ENCODE data around the gene FCGR2B. TPM values are rescaled to one million over a fixed set of nuclear protein-coding genes. Genes with fewer than 3 reads are reported as not detected.
"Not testable (repeated sequence)": the region's sequence is repeated elsewhere in the genome, so short reads cannot be mapped to it uniquely, and the experiment has no call there.

Gene FCGR2B
- total RNA-seq, 1 donor from 2014 or later: 0.52 TPM

DNA sequence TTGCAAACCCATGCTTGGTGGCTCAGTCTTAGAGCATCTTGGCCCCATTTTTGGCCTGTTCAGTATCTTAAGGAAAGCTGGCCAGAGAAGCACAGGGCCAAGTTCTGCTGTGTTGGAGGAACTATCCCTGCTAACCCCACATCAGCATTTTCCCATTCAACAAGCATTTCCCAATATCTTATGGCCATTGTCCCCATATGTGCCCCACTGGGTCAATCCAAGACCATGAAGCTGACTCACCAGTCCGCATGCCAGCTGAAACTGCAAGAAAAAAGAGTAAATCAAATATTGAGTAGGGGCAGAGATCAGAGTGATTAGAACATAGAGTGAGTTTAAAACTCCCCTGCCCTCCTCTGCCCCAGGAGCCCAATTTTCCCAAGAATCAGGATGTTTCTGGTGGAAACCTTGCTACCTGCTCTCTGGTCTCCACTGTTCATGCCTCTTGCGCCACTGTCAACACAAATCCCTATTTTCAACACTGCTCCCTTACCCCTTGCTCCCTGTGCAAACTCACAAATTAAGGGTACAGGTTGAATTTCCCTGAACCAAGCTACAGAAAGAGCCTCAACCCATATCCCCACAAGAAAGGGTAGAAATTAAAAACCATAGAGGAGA is 32.7 kb upstream of the FCGR2B start:
- H3K36me3 ChIP-seq (ENCODE audit: control insufficient read depth in 3 of 3, insufficient read depth in 3 of 3, low read length in 3 of 3); H3K4me3 ChIP-seq (ENCODE audit: low read length in 3 of 3); H3K9me3 ChIP-seq (ENCODE audit: control insufficient read depth in 3 of 3, low read length in 3 of 3); H3K9ac ChIP-seq (ENCODE audit: low read depth in 1 of 3, low read length in 3 of 3); H3K4me1 ChIP-seq (ENCODE audit: control insufficient read depth in 3 of 3, insufficient read depth in 3 of 3, low read length in 3 of 3); H3K27me3 ChIP-seq (ENCODE audit: control insufficient read depth in 3 of 3, insufficient read depth in 3 of 3, low read length in 3 of 3); H3K27ac ChIP-seq (ENCODE audit: low read depth, low read length): not testable (repeated sequence)

DNA sequence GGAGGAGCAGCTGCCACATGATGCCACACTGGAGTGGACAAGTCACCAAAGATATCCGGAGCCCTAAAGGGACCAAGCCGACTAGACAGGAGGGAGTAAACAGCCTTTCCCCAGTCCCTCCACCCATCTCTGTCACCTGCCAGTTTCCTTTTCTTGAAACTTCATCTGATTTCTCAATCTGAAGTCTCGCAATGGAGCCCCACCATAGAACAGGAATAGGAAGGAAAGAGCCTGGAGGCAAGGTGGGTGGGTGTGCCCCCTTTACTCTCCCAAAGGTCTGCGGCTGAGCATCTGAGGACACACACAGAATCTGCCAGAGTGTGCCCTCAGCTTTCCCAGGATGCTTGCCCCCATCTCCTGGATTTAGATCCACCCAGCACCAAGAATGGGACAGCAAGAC is 31.9 kb upstream of the FCGR2B start, which contains the start of gene FCGR3B:
FCGR3B (minus strand) TSS at position 101 of the 400 bp plus-strand sequence; CDS start at position 19, 82 bp downstream.
- Histone ChIP-seq H3K36me3 (ENCODE audit: control insufficient read depth in 3 of 3, insufficient read depth in 3 of 3, low read length in 3 of 3) (no peaks in the 10 kb centered on the region), H3K9me3 (ENCODE audit: control insufficient read depth in 3 of 3, low read length in 3 of 3) (no peaks in the 10 kb centered on the region), H3K9ac (ENCODE audit: low read depth in 1 of 3, low read length in 3 of 3) (no peak within 1 kb of the TSS), H3K27ac (ENCODE audit: low read depth, low read length) (no peak within 1 kb of the TSS), H3K4me3 (ENCODE audit: low read length in 3 of 3) (no peak within 1 kb of the TSS), H3K4me1 (ENCODE audit: control insufficient read depth in 3 of 3, insufficient read depth in 3 of 3, low read length in 3 of 3) (no peaks in the 10 kb centered on the region), H3K27me3 (ENCODE audit: control insufficient read depth in 3 of 3, insufficient read depth in 3 of 3, low read length in 3 of 3) (no peaks in the 10 kb centered on the region)

DNA sequence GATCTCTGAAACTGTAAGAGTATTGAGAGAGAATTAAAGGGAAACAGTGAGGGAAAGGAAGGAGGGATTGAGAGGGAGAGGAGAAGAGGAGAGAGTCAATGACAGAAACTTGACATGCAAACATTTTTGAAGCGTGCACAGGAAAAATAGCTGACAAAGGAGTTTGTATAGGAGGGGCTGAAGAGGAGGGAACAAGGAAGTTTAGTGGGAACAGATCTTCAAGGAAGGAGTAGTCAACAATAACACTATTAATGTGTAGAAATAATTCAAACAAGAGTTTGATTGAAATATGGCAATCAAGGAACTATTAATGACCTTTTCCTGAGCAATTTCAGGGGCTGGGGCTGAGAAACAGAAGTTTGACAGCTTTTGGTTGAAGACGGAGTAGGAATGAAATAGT is 27.9 kb upstream of the FCGR2B start:
- not testable (repeated sequence) for H3K36me3 ChIP-seq (ENCODE audit: control insufficient read depth in 3 of 3, insufficient read depth in 3 of 3, low read length in 3 of 3); H3K9ac ChIP-seq (ENCODE audit: low read depth in 1 of 3, low read length in 3 of 3); H3K4me3 ChIP-seq (ENCODE audit: low read length in 3 of 3); H3K27ac ChIP-seq (ENCODE audit: low read depth, low read length); H3K4me1 ChIP-seq (ENCODE audit: control insufficient read depth in 3 of 3, insufficient read depth in 3 of 3, low read length in 3 of 3); H3K9me3 ChIP-seq (ENCODE audit: control insufficient read depth in 3 of 3, low read length in 3 of 3); H3K27me3 ChIP-seq (ENCODE audit: control insufficient read depth in 3 of 3, insufficient read depth in 3 of 3, low read length in 3 of 3)

DNA sequence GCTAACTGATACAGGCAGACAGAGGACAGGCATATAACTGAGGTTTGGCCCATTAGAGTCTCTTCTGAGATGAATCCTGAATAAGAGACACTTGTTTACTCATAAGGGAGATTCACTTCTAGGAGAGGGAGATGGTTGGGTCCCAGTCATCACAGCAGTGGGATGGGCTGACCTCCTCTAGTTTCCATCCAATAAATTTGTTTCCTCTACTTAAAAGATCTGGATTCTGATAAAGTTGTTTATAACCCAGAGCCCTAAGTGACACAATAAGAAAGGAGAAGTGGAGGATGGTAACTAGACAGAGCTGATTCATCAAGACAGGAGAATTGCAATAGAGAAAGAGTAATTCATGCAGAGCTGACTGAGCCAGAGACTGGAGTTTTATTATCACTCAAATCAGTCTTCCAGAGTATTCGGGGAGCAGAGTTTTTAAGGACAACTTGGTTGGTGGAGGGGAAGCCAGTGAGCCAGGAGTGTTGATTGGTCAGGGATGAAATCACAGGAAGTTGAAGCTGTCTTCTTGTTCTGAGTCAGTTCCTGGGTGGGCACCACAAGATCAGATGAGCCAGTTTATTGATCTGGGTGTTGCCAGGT is 26.7 kb upstream of the FCGR2B start:
- not testable (repeated sequence) for H3K4me1 ChIP-seq (ENCODE audit: control insufficient read depth in 3 of 3, insufficient read depth in 3 of 3, low read length in 3 of 3); H3K4me3 ChIP-seq (ENCODE audit: low read length in 3 of 3); H3K36me3 ChIP-seq (ENCODE audit: control insufficient read depth in 3 of 3, insufficient read depth in 3 of 3, low read length in 3 of 3); H3K27me3 ChIP-seq (ENCODE audit: control insufficient read depth in 3 of 3, insufficient read depth in 3 of 3, low read length in 3 of 3); H3K27ac ChIP-seq (ENCODE audit: low read depth, low read length); H3K9ac ChIP-seq (ENCODE audit: low read depth in 1 of 3, low read length in 3 of 3); H3K9me3 ChIP-seq (ENCODE audit: control insufficient read depth in 3 of 3, low read length in 3 of 3)

DNA sequence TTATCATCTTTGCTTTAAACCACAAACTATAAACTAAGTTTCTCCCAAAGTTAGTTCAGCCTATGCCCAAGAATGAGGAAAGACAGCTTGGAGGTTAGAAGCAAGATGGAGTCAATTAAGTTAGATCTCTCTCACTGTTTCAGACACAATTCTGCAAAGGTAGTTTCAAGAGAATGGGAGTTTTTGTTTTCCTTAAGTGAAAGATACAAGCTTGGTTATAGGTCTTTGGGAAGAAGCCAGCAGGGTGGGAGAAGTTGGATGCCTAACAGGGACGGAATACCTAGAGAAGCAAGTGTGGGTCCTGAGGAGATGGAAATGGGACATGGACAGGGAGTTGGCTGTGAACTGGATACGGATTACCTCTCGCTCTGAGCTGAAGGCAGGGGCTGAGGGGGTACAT is 26.0 kb upstream of the FCGR2B start:
- H3K27ac ChIP-seq (ENCODE audit: low read depth, low read length): not testable (repeated sequence)

DNA sequence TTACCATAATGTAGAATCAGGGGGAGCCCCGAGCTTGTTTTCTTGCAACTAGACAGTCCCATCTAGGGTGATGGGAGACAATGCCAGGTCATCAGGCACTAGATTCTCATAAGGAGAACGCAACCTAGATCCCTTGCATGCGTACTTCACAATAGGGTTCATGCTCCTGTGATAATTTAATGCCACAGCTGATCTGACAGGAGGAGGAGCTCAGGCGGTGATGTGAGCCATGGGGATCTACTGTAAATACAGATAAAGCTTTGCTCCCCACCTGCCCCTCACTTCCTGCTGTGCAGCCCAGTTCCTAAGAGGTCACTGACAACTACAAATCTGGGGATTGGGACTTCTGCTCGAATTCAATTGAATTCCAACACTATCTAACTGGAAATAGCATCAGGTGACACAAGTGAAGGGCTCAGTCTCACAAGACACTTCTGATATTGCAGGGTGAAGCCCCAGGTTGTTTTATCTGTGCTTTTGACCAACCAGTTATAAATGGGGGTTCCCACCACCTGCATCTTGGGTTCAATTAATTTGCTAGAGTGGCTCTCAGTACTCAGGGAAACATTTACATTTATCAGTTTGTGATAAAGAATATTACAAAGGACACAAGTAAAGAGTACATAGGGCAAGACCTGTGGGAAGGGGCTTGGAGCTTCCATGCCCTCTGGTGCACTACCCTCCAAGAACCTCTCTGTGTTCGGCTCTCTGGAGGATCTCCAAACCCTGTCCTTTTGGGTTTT is 24.5 kb upstream of the FCGR2B start:
- H3K36me3 ChIP-seq (ENCODE audit: control insufficient read depth in 3 of 3, insufficient read depth in 3 of 3, low read length in 3 of 3); H3K4me3 ChIP-seq (ENCODE audit: low read length in 3 of 3); H3K4me1 ChIP-seq (ENCODE audit: control insufficient read depth in 3 of 3, insufficient read depth in 3 of 3, low read length in 3 of 3); H3K9ac ChIP-seq (ENCODE audit: low read depth in 1 of 3, low read length in 3 of 3); H3K27me3 ChIP-seq (ENCODE audit: control insufficient read depth in 3 of 3, insufficient read depth in 3 of 3, low read length in 3 of 3); H3K27ac ChIP-seq (ENCODE audit: low read depth, low read length); H3K9me3 ChIP-seq (ENCODE audit: control insufficient read depth in 3 of 3, low read length in 3 of 3): not testable (repeated sequence)

More for the DNA sequence above, 26.0 kb upstream of the FCGR2B start:
- not testable (repeated sequence) for H3K27me3 ChIP-seq (ENCODE audit: control insufficient read depth in 3 of 3, insufficient read depth in 3 of 3, low read length in 3 of 3); H3K4me1 ChIP-seq (ENCODE audit: control insufficient read depth in 3 of 3, insufficient read depth in 3 of 3, low read length in 3 of 3); H3K9me3 ChIP-seq (ENCODE audit: control insufficient read depth in 3 of 3, low read length in 3 of 3); H3K4me3 ChIP-seq (ENCODE audit: low read length in 3 of 3); H3K9ac ChIP-seq (ENCODE audit: low read depth in 1 of 3, low read length in 3 of 3); H3K36me3 ChIP-seq (ENCODE audit: control insufficient read depth in 3 of 3, insufficient read depth in 3 of 3, low read length in 3 of 3)

DNA sequence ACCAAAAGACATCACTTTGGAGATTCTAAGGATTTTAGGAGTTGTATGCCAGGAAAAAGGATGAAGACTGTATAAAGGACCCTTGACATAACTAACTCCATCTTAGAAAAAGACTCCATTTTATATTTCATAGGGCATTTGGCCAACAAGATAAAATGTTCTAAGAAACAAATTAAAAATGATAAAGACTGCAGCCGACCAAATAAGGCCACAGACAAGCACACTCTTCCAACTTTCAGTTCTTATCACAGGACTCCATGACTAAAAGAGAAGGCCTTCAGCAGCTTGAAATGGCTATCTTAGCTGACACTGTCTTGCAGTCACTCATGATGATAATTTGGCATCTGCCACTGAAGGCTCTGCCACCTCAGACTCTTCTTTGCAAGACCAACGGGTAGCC is 23.7 kb upstream of the FCGR2B start:
- not testable (repeated sequence) for H3K9ac ChIP-seq (ENCODE audit: low read depth in 1 of 3, low read length in 3 of 3); H3K36me3 ChIP-seq (ENCODE audit: control insufficient read depth in 3 of 3, insufficient read depth in 3 of 3, low read length in 3 of 3); H3K27ac ChIP-seq (ENCODE audit: low read depth, low read length); H3K9me3 ChIP-seq (ENCODE audit: control insufficient read depth in 3 of 3, low read length in 3 of 3); H3K4me1 ChIP-seq (ENCODE audit: control insufficient read depth in 3 of 3, insufficient read depth in 3 of 3, low read length in 3 of 3); H3K4me3 ChIP-seq (ENCODE audit: low read length in 3 of 3); H3K27me3 ChIP-seq (ENCODE audit: control insufficient read depth in 3 of 3, insufficient read depth in 3 of 3, low read length in 3 of 3)

DNA sequence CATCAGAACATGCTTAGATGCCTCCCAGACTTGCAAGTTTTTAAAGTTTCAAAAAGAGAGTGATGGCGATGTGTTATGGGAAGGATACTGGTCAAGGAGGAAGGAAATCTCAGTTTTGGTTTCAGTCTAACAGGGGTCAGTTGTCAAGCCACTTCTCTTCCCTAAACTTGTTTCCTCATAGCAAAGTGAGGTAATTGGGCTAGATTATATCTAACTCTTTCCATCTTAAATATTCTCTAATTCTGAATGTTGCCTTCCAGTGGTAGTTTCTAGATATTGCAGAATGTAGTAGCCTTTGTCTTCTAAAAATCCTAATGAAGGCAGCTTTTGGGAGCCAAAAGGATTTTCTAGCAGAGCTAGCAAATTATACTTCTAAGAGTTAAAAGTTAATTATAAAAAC is 20.2 kb upstream of the FCGR2B start:
- H3K4me1 ChIP-seq (ENCODE audit: control insufficient read depth in 3 of 3, insufficient read depth in 3 of 3, low read length in 3 of 3); H3K9me3 ChIP-seq (ENCODE audit: control insufficient read depth in 3 of 3, low read length in 3 of 3); H3K9ac ChIP-seq (ENCODE audit: low read depth in 1 of 3, low read length in 3 of 3); H3K36me3 ChIP-seq (ENCODE audit: control insufficient read depth in 3 of 3, insufficient read depth in 3 of 3, low read length in 3 of 3); H3K27me3 ChIP-seq (ENCODE audit: control insufficient read depth in 3 of 3, insufficient read depth in 3 of 3, low read length in 3 of 3); H3K27ac ChIP-seq (ENCODE audit: low read depth, low read length); H3K4me3 ChIP-seq (ENCODE audit: low read length in 3 of 3): not testable (repeated sequence)

DNA sequence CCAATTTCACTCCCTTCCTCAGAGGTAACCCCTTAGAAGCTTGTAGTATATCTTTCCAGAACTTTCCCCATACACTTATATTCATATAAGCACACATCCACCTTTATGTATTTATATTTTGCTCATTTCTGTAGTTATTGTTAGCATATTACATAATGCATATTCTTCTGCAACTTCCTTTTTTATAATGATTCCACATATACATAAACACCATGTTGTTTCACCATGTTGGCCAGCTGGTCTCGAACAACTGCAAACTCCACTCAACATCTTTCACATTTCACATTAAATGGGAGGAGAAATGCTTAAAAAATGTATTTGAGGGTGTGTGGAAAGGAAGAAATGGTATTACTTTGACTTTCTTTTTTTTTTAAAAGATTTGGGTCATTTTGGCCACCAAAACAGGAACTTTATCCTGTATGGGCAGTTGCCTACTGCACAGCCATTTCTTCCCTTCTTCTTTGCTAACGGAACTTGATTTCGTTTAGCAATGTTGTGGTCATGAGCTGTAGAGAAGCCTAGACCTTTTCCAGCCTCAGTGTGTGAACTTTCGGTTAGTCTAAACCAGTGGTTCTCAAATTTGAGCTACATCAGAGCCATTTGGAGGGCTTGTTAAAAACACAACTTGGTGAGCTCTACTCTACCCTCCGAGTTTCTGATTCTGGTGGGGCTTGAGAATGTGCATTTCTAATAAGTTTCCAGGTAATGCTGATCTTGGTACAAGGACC is 19.3 kb upstream of the FCGR2B start:
- not testable (repeated sequence) for H3K4me1 ChIP-seq (ENCODE audit: control insufficient read depth in 3 of 3, insufficient read depth in 3 of 3, low read length in 3 of 3); H3K27me3 ChIP-seq (ENCODE audit: control insufficient read depth in 3 of 3, insufficient read depth in 3 of 3, low read length in 3 of 3); H3K27ac ChIP-seq (ENCODE audit: low read depth, low read length); H3K36me3 ChIP-seq (ENCODE audit: control insufficient read depth in 3 of 3, insufficient read depth in 3 of 3, low read length in 3 of 3); H3K9me3 ChIP-seq (ENCODE audit: control insufficient read depth in 3 of 3, low read length in 3 of 3); H3K9ac ChIP-seq (ENCODE audit: low read depth in 1 of 3, low read length in 3 of 3); H3K4me3 ChIP-seq (ENCODE audit: low read length in 3 of 3)

DNA sequence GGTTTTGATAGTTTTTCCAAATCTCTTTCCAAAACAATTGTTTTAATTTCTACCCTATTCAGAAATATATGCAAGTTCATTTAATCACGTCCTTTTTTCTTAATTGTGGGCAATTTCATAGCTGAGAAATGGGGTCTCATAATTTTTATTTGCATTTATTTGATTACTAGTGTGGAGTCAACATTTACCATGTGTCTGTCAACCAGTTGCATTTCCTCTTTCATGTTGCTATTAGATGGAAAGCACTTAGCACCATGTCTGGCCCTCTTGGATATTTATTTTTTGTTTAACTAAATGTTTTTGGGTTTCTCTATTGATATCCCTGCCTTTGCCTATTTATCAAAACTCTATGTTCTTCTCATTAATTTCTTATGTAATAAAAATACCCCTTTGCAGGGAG is 18.1 kb upstream of the FCGR2B start:
- not testable (repeated sequence) for H3K36me3 ChIP-seq (ENCODE audit: control insufficient read depth in 3 of 3, insufficient read depth in 3 of 3, low read length in 3 of 3); H3K4me3 ChIP-seq (ENCODE audit: low read length in 3 of 3); H3K27ac ChIP-seq (ENCODE audit: low read depth, low read length); H3K4me1 ChIP-seq (ENCODE audit: control insufficient read depth in 3 of 3, insufficient read depth in 3 of 3, low read length in 3 of 3); H3K9ac ChIP-seq (ENCODE audit: low read depth in 1 of 3, low read length in 3 of 3); H3K27me3 ChIP-seq (ENCODE audit: control insufficient read depth in 3 of 3, insufficient read depth in 3 of 3, low read length in 3 of 3); H3K9me3 ChIP-seq (ENCODE audit: control insufficient read depth in 3 of 3, low read length in 3 of 3)
